ENCODE results near the gene KLF12. TPM values are rescaled to one million over a fixed set of nuclear protein-coding genes. Genes with fewer than 3 reads are reported as not detected.
A peak's percentile ranks its signal among the peaks of the same experiment; 100 is the strongest.

KLF12 gene
- 10 to 100 TPM; 24.5 to 25.5 TPM for total RNA-seq

DNA sequence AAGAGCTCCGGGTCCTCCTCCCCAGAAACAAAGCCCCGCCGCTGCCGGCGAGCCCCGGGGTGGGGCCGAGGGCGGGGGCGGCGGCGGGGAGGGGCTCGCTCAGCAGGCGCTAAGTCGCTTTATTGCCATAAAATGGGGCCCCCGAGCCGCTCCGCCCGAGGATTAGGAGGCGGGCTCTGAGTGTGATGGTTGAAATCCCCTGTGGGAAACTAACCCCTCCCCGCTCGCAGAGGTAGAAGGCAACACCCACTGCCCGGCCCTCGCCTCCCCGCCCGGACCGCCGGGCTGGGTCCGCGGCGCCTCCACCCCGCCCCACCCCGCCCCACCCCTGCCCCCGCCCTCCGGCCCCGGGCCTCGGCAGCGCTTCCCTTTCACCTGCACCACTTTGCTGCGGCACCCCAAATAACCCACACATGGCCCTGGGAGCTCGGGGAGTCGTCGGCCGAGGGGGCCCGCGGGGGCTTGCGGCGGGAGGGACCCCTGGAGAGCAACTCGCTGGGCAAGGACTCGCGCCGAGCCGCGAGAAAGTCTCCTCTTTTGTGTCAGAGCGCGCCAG is at the start of gene KLF12:
Gene KLF12 (minus strand): TSS at position 184 of the 556 bp plus-strand sequence.
- Mint-ChIP-seq H3K27me3 (peaks cover 1% of the 10 kb centered on the region), H3K9me3 (no peaks in the 10 kb centered on the region), H3K4me1 (ENCODE audit: low read depth) (peaks cover 28% of the 10 kb centered on the region), H3K4me3 (peak within 1 kb of the TSS; percentile 100), H3K27ac (peak within 1 kb of the TSS; percentile 100), H3K36me3 (peaks cover 6% of the 10 kb centered on the region)
- DNase-seq, result peak; percentile 97
- ChIA-PET POLR2A (interaction anchor here (0.6 to 3.8 kb wide), 10 partner anchors 47 to 285 kb away, joined by 3 to 21 read pairs (median 4); no protein-coding TSS in a partner anchor), CTCF (interaction anchor here (1.1 kb wide), 1 partner anchor 153 kb away, joined by 4 read pairs; no protein-coding TSS in a partner anchor)
- intact Hi-C loops (cut with micrococcal nuclease), result loop anchor here (1.0 to 10.0 kb wide), 6 partner anchors 153 to 1231 kb away; partner anchors contain the start of gene KLF5

DNA sequence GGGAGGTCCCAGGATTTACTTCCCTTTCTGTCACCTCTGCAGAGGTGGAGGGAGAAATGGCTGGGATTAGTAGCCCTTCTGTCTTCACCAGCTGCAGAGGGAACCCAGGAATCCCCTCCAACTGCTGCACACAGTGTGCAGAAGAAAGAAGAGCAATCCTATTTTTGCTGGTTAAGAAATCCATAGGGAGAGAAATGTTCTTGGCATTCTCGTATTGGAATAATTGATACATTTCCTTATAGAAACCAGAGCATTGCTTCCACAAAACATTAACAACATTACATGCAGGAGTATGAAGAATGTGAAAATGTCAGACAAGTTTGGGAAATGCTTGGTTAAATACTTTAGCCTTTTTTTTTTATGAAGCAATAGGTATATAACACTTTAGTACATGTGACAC is 48.3 kb upstream of the KLF12 start:
- no peaks in the 10 kb centered on the region for H3K4me1 Mint-ChIP-seq (ENCODE audit: low read depth)

DNA sequence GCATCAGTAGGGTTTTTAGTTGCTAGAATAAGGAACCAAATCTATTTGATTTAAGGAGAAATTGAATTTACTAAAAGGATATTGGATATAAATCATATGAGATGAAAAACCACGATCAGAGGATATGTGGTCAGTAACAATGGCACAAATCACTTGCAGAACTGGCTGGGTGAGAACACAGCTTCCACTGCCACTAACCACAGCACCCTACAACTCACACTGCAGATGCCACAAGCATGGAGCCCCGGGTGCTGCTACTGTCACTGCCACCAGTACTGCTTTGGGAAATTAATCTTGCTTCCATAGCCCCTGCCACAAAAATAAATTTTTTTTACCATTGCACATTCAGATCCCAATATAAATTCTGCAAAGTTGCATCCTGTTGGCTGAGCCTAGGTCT is 40.6 kb upstream of the KLF12 start:
- Mint-ChIP-seq H3K36me3 (no peaks in the 10 kb centered on the region), H3K4me3 (no peak overlapping the region), H3K27ac (no peak overlapping the region), H3K27me3 (no peaks in the 10 kb centered on the region), H3K4me1 (ENCODE audit: low read depth) (no peaks in the 10 kb centered on the region), H3K9me3 (no peaks in the 10 kb centered on the region)
- CTCF ChIA-PET, result no interaction called here
- intact Hi-C loops (cut with micrococcal nuclease), result no loop called here
- POLR2A ChIA-PET, result no interaction called here
- DNase-seq, result no peak

More for the DNA sequence above, 48.3 kb upstream of the KLF12 start:
- Mint-ChIP-seq H3K27ac (no peak overlapping the region), H3K9me3 (no peaks in the 10 kb centered on the region), H3K36me3 (no peaks in the 10 kb centered on the region), H3K4me3 (no peak overlapping the region), H3K27me3 (no peaks in the 10 kb centered on the region)
- intact Hi-C loops (cut with micrococcal nuclease), result no loop called here
- ChIA-PET POLR2A (no interaction called here), CTCF (no interaction called here)
- DNase-seq, result no peak

GRCh38 chr13:74173822-74174221 is 39.6 kb upstream of the KLF12 start:
- no peaks in the 10 kb centered on the region for H3K36me3 Mint-ChIP-seq
- H3K4me3 Mint-ChIP-seq, result no peak overlapping the region
- no peaks in the 10 kb centered on the region for H3K9me3 Mint-ChIP-seq
- ChIA-PET POLR2A (no interaction called here), CTCF (no interaction called here)
- no peak overlapping the region for H3K27ac Mint-ChIP-seq
- DNase-seq, result no peak
- no peaks in the 10 kb centered on the region for H3K27me3 Mint-ChIP-seq
- H3K4me1 Mint-ChIP-seq (ENCODE audit: low read depth), result no peaks in the 10 kb centered on the region
- intact Hi-C loops (cut with micrococcal nuclease), result no loop called here

DNA sequence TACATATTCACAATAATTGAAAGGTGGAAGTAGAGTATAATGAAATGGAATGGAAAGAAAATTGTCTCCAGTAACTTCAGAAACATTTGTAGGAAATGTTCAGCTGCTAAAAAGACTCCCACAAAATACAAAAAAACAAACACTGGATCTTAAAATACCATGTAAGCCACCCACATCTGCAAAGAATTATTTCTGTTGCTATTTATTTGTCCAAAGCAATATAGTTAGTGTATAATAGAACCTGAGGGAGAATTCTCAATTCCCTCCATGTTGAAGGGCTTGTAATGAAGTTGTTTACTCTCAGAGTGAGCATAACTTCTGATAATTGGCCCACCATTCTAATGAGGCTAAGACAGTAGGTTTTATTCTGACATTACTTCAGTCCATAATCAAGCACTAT is 37.4 kb upstream of the KLF12 start:
- DNase-seq, result no peak
- Mint-ChIP-seq H3K27ac (no peak overlapping the region), H3K36me3 (no peaks in the 10 kb centered on the region), H3K4me3 (no peak overlapping the region), H3K4me1 (ENCODE audit: low read depth) (no peaks in the 10 kb centered on the region), H3K27me3 (no peaks in the 10 kb centered on the region), H3K9me3 (no peaks in the 10 kb centered on the region)
- ChIA-PET CTCF (no interaction called here), POLR2A (no interaction called here)
- intact Hi-C loops (cut with micrococcal nuclease), result no loop called here

DNA sequence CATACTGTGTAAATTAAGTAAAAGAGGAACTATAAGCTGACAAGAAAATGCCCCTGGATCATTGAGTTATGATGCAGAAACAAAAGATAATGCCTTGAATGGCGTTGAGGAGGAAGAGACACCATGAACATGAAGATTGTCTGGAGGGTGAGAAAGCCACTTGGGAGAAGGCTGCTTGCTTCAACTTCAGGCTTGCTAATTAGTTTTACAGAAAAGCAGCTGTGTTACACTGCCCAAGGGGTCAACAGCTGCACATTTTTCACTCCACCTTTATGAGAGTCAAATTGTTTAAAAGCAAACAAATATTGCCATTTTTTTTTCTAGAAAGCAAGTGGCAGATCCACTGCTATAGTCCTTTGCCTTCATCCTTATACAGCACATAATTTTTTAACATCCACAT is 35.5 kb upstream of the KLF12 start:
- H3K27ac Mint-ChIP-seq, result no peak overlapping the region
- ChIA-PET CTCF (no interaction called here), POLR2A (no interaction called here)
- H3K4me1 Mint-ChIP-seq (ENCODE audit: low read depth), result no peaks in the 10 kb centered on the region
- intact Hi-C loops (cut with micrococcal nuclease), result no loop called here
- no peak for DNase-seq
- H3K9me3 Mint-ChIP-seq, result no peaks in the 10 kb centered on the region
- H3K36me3 Mint-ChIP-seq, result no peaks in the 10 kb centered on the region
- no peak overlapping the region for H3K4me3 Mint-ChIP-seq
- H3K27me3 Mint-ChIP-seq, result no peaks in the 10 kb centered on the region

GRCh38 chr13:74168263-74168675 is 34.1 kb upstream of the KLF12 start:
- no peak for DNase-seq
- Mint-ChIP-seq H3K36me3 (no peaks in the 10 kb centered on the region), H3K9me3 (no peaks in the 10 kb centered on the region), H3K27me3 (no peaks in the 10 kb centered on the region), H3K4me3 (no peak overlapping the region), H3K4me1 (ENCODE audit: low read depth) (no peaks in the 10 kb centered on the region), H3K27ac (no peak overlapping the region)
- CTCF ChIA-PET, result interaction anchor here (0.6 kb wide), 1 partner anchor 332 kb away, joined by 3 read pairs; no protein-coding TSS in a partner anchor
- intact Hi-C loops (cut with micrococcal nuclease), result no loop called here
- POLR2A ChIA-PET, result no interaction called here

GRCh38 chr13:74166261-74167004 is 32.2 kb upstream of the KLF12 start:
- Mint-ChIP-seq H3K4me3 (no peak overlapping the region), H3K9me3 (no peaks in the 10 kb centered on the region), H3K36me3 (no peaks in the 10 kb centered on the region), H3K4me1 (ENCODE audit: low read depth) (no peaks in the 10 kb centered on the region), H3K27ac (no peak overlapping the region), H3K27me3 (no peaks in the 10 kb centered on the region)
- intact Hi-C loops (cut with micrococcal nuclease), result no loop called here
- CTCF ChIA-PET, result interaction anchor here (0.9 kb wide), 1 partner anchor 26 kb away, joined by 3 read pairs; no protein-coding TSS in a partner anchor
- POLR2A ChIA-PET, result no interaction called here
- DNase-seq, result no peak

DNA sequence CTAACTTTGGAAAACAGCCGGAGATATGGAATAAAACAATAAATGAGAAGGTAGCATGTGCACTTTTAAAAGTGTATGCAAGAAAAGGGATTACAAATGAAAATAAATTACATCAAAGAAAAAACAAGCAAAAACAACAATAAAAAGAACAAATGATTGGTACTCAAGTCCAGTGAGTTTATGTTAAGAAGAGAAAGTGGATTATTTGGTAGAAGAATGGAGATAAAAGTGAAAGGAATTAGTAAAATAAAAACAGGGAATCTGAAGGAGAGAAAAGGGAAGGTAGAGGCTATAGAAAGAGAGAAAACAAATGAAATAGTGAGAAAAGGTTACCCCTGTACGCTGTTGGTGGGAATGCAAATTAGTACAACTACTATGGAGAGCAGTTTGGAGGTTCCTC is 28.6 kb upstream of the KLF12 start:
- CTCF ChIA-PET, result no interaction called here
- Mint-ChIP-seq H3K27me3 (no peaks in the 10 kb centered on the region), H3K9me3 (no peaks in the 10 kb centered on the region), H3K4me3 (no peak overlapping the region), H3K4me1 (ENCODE audit: low read depth) (no peaks in the 10 kb centered on the region), H3K36me3 (no peaks in the 10 kb centered on the region), H3K27ac (no peak overlapping the region)
- DNase-seq, result no peak
- intact Hi-C loops (cut with micrococcal nuclease), result no loop called here
- POLR2A ChIA-PET, result no interaction called here

DNA sequence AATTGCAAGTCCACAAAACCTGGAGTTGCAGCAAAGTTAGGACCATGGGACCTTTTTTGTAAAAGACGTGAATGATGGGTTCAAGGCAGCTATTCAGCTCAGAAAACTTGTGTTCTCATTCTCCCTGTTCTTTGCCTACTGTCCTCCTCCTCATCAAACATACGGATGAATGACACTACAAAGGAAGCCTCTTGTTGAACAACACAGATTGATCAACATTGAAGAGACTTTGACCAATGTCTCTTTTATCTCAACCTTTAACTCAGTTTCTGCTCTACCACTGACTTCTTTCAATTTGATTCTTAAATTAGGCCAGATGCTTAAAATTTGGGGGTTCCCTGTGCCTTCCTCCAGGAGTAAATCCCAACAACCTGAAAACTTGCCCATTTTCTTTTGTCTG is 27.9 kb upstream of the KLF12 start:
- Mint-ChIP-seq H3K4me3 (no peak overlapping the region), H3K36me3 (no peaks in the 10 kb centered on the region), H3K27me3 (no peaks in the 10 kb centered on the region), H3K9me3 (no peaks in the 10 kb centered on the region), H3K27ac (no peak overlapping the region), H3K4me1 (ENCODE audit: low read depth) (no peaks in the 10 kb centered on the region)
- no peak for DNase-seq
- intact Hi-C loops (cut with micrococcal nuclease), result no loop called here
- ChIA-PET POLR2A (no interaction called here), CTCF (no interaction called here)

GRCh38 chr13:74158571-74159352 is 24.6 kb upstream of the KLF12 start:
- H3K27ac Mint-ChIP-seq, result no peak overlapping the region
- no peak overlapping the region for H3K4me3 Mint-ChIP-seq
- intact Hi-C loops (cut with micrococcal nuclease), result no loop called here
- no peaks in the 10 kb centered on the region for H3K4me1 Mint-ChIP-seq (ENCODE audit: low read depth)
- CTCF ChIA-PET, result no interaction called here
- DNase-seq, result no peak
- H3K36me3 Mint-ChIP-seq, result no peaks in the 10 kb centered on the region
- POLR2A ChIA-PET, result no interaction called here
- no peaks in the 10 kb centered on the region for H3K27me3 Mint-ChIP-seq
- no peaks in the 10 kb centered on the region for H3K9me3 Mint-ChIP-seq

DNA sequence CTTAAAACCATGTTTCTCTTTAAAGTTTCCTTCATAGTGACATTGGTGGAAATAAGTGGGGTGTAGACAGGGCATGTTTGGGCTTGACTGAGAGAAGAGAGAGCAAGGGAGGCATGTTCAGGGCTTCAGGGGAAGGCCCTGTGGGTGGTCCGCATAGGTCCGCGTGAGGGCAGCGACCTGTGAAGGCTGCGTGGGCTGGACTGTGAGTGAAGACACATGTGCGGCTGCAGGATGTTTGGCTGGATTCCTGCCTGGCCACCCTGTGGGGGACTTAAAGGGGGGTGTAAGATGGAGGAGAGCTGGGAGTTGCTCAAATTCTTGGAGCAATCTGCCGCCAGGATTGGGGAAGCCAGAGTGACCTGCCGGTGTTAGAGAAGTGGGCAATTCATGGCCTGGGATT is 23.8 kb upstream of the KLF12 start:
- Mint-ChIP-seq H3K4me3 (no peak overlapping the region), H3K4me1 (ENCODE audit: low read depth) (no peaks in the 10 kb centered on the region), H3K36me3 (no peaks in the 10 kb centered on the region), H3K27ac (no peak overlapping the region), H3K9me3 (no peaks in the 10 kb centered on the region), H3K27me3 (no peaks in the 10 kb centered on the region)
- ChIA-PET POLR2A (no interaction called here), CTCF (no interaction called here)
- no peak for DNase-seq
- intact Hi-C loops (cut with micrococcal nuclease), result no loop called here
